NCI-H2171 treated with DMSO at 0.1 percent for 48 hours (cell line): ENCODE results near the gene RASGRF2.
"Not testable (repeated sequence)": the region's sequence is repeated elsewhere in the genome, so short reads cannot be mapped to it uniquely, and the experiment has no call there.

Source experiments
- DNase-seq: peaks from one replicate; lab custom pipeline; 2025; lab: John Stamatoyannopoulos, UW

RASGRF2 gene

GRCh38 chr5:81069990-81070389 is 109.8 kb downstream of the RASGRF2 start:
- DNase-seq, result no peak

- DNase-seq, result no peak
Observed at GRCh38 chr5:81070571-81071255, 110.5 kb downstream of the RASGRF2 start.

GRCh38 chr5:81075041-81075440 is 114.9 kb downstream of the RASGRF2 start:
- no peak for DNase-seq

- DNase-seq, result no peak
Observed at GRCh38 chr5:81077105-81077504, 116.9 kb downstream of the RASGRF2 start.

GRCh38 chr5:81078930-81079329 is 118.8 kb downstream of the RASGRF2 start:
- no peak for DNase-seq

- no peak for DNase-seq
Observed at GRCh38 chr5:81080809-81081460, 120.8 kb downstream of the RASGRF2 start.

GRCh38 chr5:81081461-81081835 is 121.3 kb downstream of the RASGRF2 start:
- no peak for DNase-seq

- DNase-seq, result no peak
Observed at GRCh38 chr5:81086881-81087281, 126.7 kb downstream of the RASGRF2 start.

GRCh38 chr5:81091199-81091598 is 131.0 kb downstream of the RASGRF2 start:
- DNase-seq, result no peak

- DNase-seq, result no peak
Observed at GRCh38 chr5:81093536-81094196, 133.5 kb downstream of the RASGRF2 start.

- no peak for DNase-seq
Observed at GRCh38 chr5:81095835-81096234, 135.7 kb downstream of the RASGRF2 start.

GRCh38 chr5:81097713-81098112 is 137.6 kb downstream of the RASGRF2 start:
- DNase-seq, result no peak

GRCh38 chr5:81105261-81105877 is 145.2 kb downstream of the RASGRF2 start:
- no peak for DNase-seq

- no peak for DNase-seq
Observed at GRCh38 chr5:81115261-81115660, 155.1 kb downstream of the RASGRF2 start.

GRCh38 chr5:81117566-81117965 is 157.4 kb downstream of the RASGRF2 start:
- no peak for DNase-seq

- DNase-seq, result no peak
Observed at GRCh38 chr5:81121273-81121672, 161.1 kb downstream of the RASGRF2 start.

- no peak for DNase-seq
Observed at GRCh38 chr5:81121836-81122630, 161.9 kb downstream of the RASGRF2 start.

GRCh38 chr5:81124689-81125088 is 164.5 kb downstream of the RASGRF2 start:
- not testable (repeated sequence) for DNase-seq

GRCh38 chr5:81125959-81126358 is 165.8 kb downstream of the RASGRF2 start:
- no peak for DNase-seq

GRCh38 chr5:81128416-81128815 is 168.3 kb downstream of the RASGRF2 start:
- DNase-seq, result no peak

- no peak for DNase-seq
Observed at GRCh38 chr5:81132381-81132780, 172.2 kb downstream of the RASGRF2 start.

- DNase-seq, result no peak
Observed at GRCh38 chr5:81134066-81134465, 173.9 kb downstream of the RASGRF2 start.
